A549 (cell line): ENCODE results near the gene CASP10. TPM values are rescaled to one million over a fixed set of nuclear protein-coding genes. Genes with fewer than 3 reads are reported as not detected.

Experiments
- ATAC-seq, 2 experiments: fragments of 200-7000 bp in 1 of 2; fragments of >200 bp in 1 of 2; cut with Nextera tagmentation in 1 of 2; cut with Tn5 transposase in 1 of 2; 3 replicates each; pipeline versions ENCODE4 v1.8.0 to v1.9.1; 2018 to 2020; ENCODE audit warnings: mild to moderate bottlenecking in 1 of 2, moderate library complexity in 1 of 2
- CTCF ChIA-PET: fragments of 300-600 bp; sonication (Branson Sonifier 250); formaldehyde crosslinking; extraction: SDS; loops from one replicate; lab custom pipeline; 2021; ENCODE audit warnings: antibody characterized with exemption, inconsistent platforms; lab: Yijun Ruan, JAX
- POLR2A ChIA-PET: fragments of 350-600 bp; formaldehyde crosslinking; extraction: SDS; loops from one replicate; lab custom pipeline; 2021; ENCODE audit warnings: antibody characterized with exemption, inconsistent platforms; lab: Yijun Ruan, JAX
- DNase-seq, 2 experiments: peaks; one replicate each; pipeline versions ENCODE4 v3.0.0 to v3.0.0-alpha.2; 2011 to 2016; ENCODE audit warnings: low read depth in 1 of 2, low spot score in 1 of 2
- FAIRE-seq: peaks from 2 replicates; lab custom pipeline; 2011; peaks lifted over from hg19 to GRCh38; lab: Jason Lieb, UNC
- H3K27ac ChIP-seq, 2 experiments: fragments of >200 bp; sonication (Bioruptor Twin); formaldehyde crosslinking; 3 replicates each; pipeline ENCODE4 v1.5.1; 2016 to 2017
- H3K4me1 ChIP-seq: fragments of >200 bp; sonication (Bioruptor Twin); formaldehyde crosslinking; 3 replicates; pipeline ENCODE4 v1.6.1; 2016
- H3K4me2 ChIP-seq: fragments of >200 bp; sonication (Bioruptor Twin); formaldehyde crosslinking; 3 replicates; pipeline ENCODE4 v1.6.1; 2016
- H3K4me3 ChIP-seq: fragments of >200 bp; sonication (Bioruptor Twin); formaldehyde crosslinking; 3 replicates; pipeline ENCODE4 v1.5.1; 2016
- H3K9me3 ChIP-seq: fragments of >200 bp; sonication (Bioruptor Twin); formaldehyde crosslinking; 3 replicates; pipeline ENCODE4 v1.6.1; 2016
- BCL3 ChIP-seq: fragments of >200 bp; sonication (Bioruptor Twin); formaldehyde crosslinking; IDR thresholded peaks from 3 replicates; pipeline ENCODE4 v1.6.1; 2016
- CBX2 ChIP-seq: fragments of 200-600 bp; sonication (generic); IDR thresholded peaks from 2 replicates; pipeline ENCODE4 v1.6.1; 2016; ENCODE audit warnings: low read depth, mild to moderate bottlenecking, borderline replicate concordance
- CBX8 ChIP-seq: fragments of 200-600 bp; sonication (generic); IDR thresholded peaks from 2 replicates; pipeline ENCODE4 v1.6.1; 2016
- EHF ChIP-seq: fragments of 250-450 bp; sonication (Bioruptor Pico); IDR thresholded peaks from 2 replicates; pipeline ENCODE4 v1.5.0; 2020; ENCODE audit warnings: mild to moderate bottlenecking
- EHMT2 ChIP-seq: fragments of 200-600 bp; sonication (generic); IDR thresholded peaks from 2 replicates; pipeline ENCODE4 v1.6.1; 2016; ENCODE audit warnings: antibody characterized with exemption, low read depth, mild to moderate bottlenecking, moderate library complexity
- FOSB ChIP-seq: fragments of 250-450 bp; sonication (Bioruptor Pico); IDR thresholded peaks from 2 replicates; pipeline ENCODE4 v1.5.0; 2020; ENCODE audit warnings: mild to moderate bottlenecking, moderate library complexity
- FOSL2 ChIP-seq, 2 experiments: fragments of 450-650 bp in 1 of 2; fragments of >200 bp in 1 of 2; sonication (Bioruptor Twin) in 1 of 2; formaldehyde crosslinking; IDR thresholded peaks; 2 replicates each; pipeline versions ENCODE4 v1.5.0 to v1.6.1; 2016 to 2020; ENCODE audit warnings: mild to moderate bottlenecking in 1 of 2, moderate library complexity in 1 of 2
- HDAC2 ChIP-seq: fragments of 200-600 bp; sonication (generic); IDR thresholded peaks from 2 replicates; pipeline ENCODE4 v1.6.1; 2016
- HOXB13 ChIP-seq: fragments of 250-450 bp; sonication (Bioruptor Pico); IDR thresholded peaks from 2 replicates; pipeline ENCODE4 v1.5.0; 2020; ENCODE audit warnings: low read depth, mild to moderate bottlenecking, moderate library complexity
- JUN ChIP-seq, 2 experiments: fragments of >200 bp; sonication (Bioruptor Twin); formaldehyde crosslinking; IDR thresholded peaks; 2 replicates in 1 of 2; 3 replicates in 1 of 2; pipeline ENCODE4 v1.6.1; 2016 to 2017
- PHF8 ChIP-seq: fragments of 200-600 bp; sonication (generic); IDR thresholded peaks from 2 replicates; pipeline ENCODE4 v1.6.1; 2016; ENCODE audit warnings: low read depth, mild to moderate bottlenecking, antibody characterized with exemption, moderate library complexity, borderline replicate concordance
- POLR2A ChIP-seq: IDR thresholded peaks from 2 replicates; pipeline ENCODE4 v1.6.1; 2012; ENCODE audit warnings: mild to moderate bottlenecking, low read length
- POLR2AphosphoS2 ChIP-seq: conservative IDR thresholded peaks from 2 replicates; pipeline ENCODE4 v1.6.1; 2012; ENCODE audit warnings: low read length, improper control_type of control experiment, inconsistent platforms
- RAD21 ChIP-seq, 2 experiments: fragments of >200 bp in 1 of 2; sonication (Bioruptor Twin) in 1 of 2; formaldehyde crosslinking in 1 of 2; IDR thresholded peaks in 1 of 2; conservative IDR thresholded peaks in 1 of 2; 2 replicates in 1 of 2; 3 replicates in 1 of 2; pipeline ENCODE4 v1.6.1; 2012 to 2018; ENCODE audit warnings: inconsistent platforms in 1 of 2
- RCOR1 ChIP-seq: fragments of 150-350 bp; IDR thresholded peaks from 2 replicates; pipeline ENCODE4 v1.6.1; 2014; ENCODE audit warnings: antibody characterized with exemption, low read length, low read depth
- SMC3 ChIP-seq: fragments of >200 bp; sonication (Bioruptor Twin); formaldehyde crosslinking; IDR thresholded peaks from 3 replicates; pipeline ENCODE4 v1.6.1; 2018; ENCODE audit warnings: inconsistent platforms
- ZSCAN20 ChIP-seq: fragments of 250-450 bp; sonication (Bioruptor Pico); IDR thresholded peaks from 2 replicates; pipeline ENCODE4 v1.8.0; 2022; ENCODE audit warnings: mild to moderate bottlenecking, moderate library complexity
- whole genome bisulfite sequencing: methylation state at CpG from one replicate; pipeline ENCODE4 v1.1.6; 2017; ENCODE audit errors: missing lambda C conversion rate; 5-methylcytosine and 5-hydroxymethylcytosine counted together
- polyA plus RNA-seq, 4 experiments: library from polyadenylated mRNA; depleted of rRNA in 3 of 4; stranded (reverse); fragments of >200 nt; fragmentation: RNase III in 1 of 4; extraction: RNeasy Plus Mini Kit Qiagen cat#74134 plus additional on column Dnase treatment in 1 of 4; gene quantifications; 2 replicates in 3 of 4; 3 replicates in 1 of 4; pipeline ENCODE4 v1.2.3, GENCODE V29; 2011 to 2017
- TF ChIP-seq, protein P1 (sequence below): IDR thresholded peaks from 2 replicates; pipeline ENCODE4 v1.6.1; 2012
- TF ChIP-seq, protein P2 (sequence below): fragments of >200 bp; sonication (Bioruptor Twin); formaldehyde crosslinking; IDR thresholded peaks from 3 replicates; pipeline ENCODE4 v1.5.1; 2016
- TF ChIP-seq, protein P3 (sequence below): fragments of 250-450 bp; sonication (Bioruptor Pico); IDR thresholded peaks from 2 replicates; pipeline ENCODE4 v1.5.0; 2020; ENCODE audit warnings: low read depth, mild to moderate bottlenecking, moderate library complexity

CASP10 gene
- polyA plus RNA-seq, 2 of the 4 experiments (the other 2 are of a cell fraction), result 3.0 to 6.5 TPM

- no peaks in the 10 kb centered on the region for H3K9me3 ChIP-seq
- peak overlapping the region; percentile 62 for H3K4me3 ChIP-seq
- TF ChIP-seq PHF8, result 0 out of 2 replicates have a peak, but pooled peaks have one; percentile 17
- TF ChIP-seq BCL3, result no peak
- 0 out of 5 replicates have a peak, but pooled peaks of 1 of the 2 experiments have one; percentile 10 for TF ChIP-seq JUN (IDR thresholded peaks at IDR 0.05)
- peaks cover 23% of the 10 kb centered on the region for H3K4me1 ChIP-seq
- peak overlapping the region; percentile 75 to 88 for H3K27ac ChIP-seq
- peak; percentile 57 to 60 for ATAC-seq
- no peak for DNase-seq
- FAIRE-seq, result no peak
- H3K4me2 ChIP-seq, result peak overlapping the region; percentile 67
- ChIA-PET POLR2A (interaction anchor here (0.8 to 2.9 kb wide), 4 partner anchors 51 to 333 kb away, joined by 3 to 23 read pairs (median 5); partner anchors contain the start of gene CASP10), CTCF (interaction anchor here (0.6 to 2.8 kb wide), 10 partner anchors 15 to 644 kb away, joined by 3 to 47 read pairs (median 5); partner anchors contain the start of genes HYCC2 and NDUFB3)
- 11% methylated on average over 21 of the region's 21 CpGs for WGBS
These were observed 51.1 kb downstream of the CASP10 start for GRCh38 chr2:201233812-201234662.

- peaks cover 23% of the 10 kb centered on the region for H3K4me1 ChIP-seq
- peak overlapping the region; percentile 75 to 88 for H3K27ac ChIP-seq
- H3K9me3 ChIP-seq, result no peaks in the 10 kb centered on the region
- DNase-seq (no peak), FAIRE-seq (no peak), ATAC-seq (no peak)
- H3K4me3 ChIP-seq, result peak overlapping the region; percentile 62
- 54% methylated on average over 3 of the region's 3 CpGs for WGBS
- peak overlapping the region; percentile 67 for H3K4me2 ChIP-seq
- CTCF ChIA-PET, result interaction anchor here (0.6 to 0.8 kb wide), 4 partner anchors 129 to 645 kb away, joined by 3 to 6 read pairs (median 5); no protein-coding TSS in a partner anchor
- TF ChIP-seq EHMT2, result no peak
- TF ChIP-seq CBX2, result no peak
- TF ChIP-seq, protein P1, sequence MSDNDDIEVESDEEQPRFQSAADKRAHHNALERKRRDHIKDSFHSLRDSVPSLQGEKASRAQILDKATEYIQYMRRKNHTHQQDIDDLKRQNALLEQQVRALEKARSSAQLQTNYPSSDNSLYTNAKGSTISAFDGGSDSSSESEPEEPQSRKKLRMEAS, result no peak
- no peak for TF ChIP-seq RAD21 (conservative IDR thresholded peaks at IDR 0.05 in 1 of 2, IDR thresholded peaks at IDR 0.05 in 1 of 2)
- TF ChIP-seq FOSB (CRISPR knock-in tag), result no peak
- TF ChIP-seq ZSCAN20 (CRISPR knock-in tag), result no peak
- TF ChIP-seq SMC3, result no peak
- no peak for TF ChIP-seq EHF
- no peak for TF ChIP-seq HDAC2
- POLR2A ChIA-PET, result no interaction called here
These were observed 51.8 kb downstream of the CASP10 start for GRCh38 chr2:201234663-201235135.

DNA sequence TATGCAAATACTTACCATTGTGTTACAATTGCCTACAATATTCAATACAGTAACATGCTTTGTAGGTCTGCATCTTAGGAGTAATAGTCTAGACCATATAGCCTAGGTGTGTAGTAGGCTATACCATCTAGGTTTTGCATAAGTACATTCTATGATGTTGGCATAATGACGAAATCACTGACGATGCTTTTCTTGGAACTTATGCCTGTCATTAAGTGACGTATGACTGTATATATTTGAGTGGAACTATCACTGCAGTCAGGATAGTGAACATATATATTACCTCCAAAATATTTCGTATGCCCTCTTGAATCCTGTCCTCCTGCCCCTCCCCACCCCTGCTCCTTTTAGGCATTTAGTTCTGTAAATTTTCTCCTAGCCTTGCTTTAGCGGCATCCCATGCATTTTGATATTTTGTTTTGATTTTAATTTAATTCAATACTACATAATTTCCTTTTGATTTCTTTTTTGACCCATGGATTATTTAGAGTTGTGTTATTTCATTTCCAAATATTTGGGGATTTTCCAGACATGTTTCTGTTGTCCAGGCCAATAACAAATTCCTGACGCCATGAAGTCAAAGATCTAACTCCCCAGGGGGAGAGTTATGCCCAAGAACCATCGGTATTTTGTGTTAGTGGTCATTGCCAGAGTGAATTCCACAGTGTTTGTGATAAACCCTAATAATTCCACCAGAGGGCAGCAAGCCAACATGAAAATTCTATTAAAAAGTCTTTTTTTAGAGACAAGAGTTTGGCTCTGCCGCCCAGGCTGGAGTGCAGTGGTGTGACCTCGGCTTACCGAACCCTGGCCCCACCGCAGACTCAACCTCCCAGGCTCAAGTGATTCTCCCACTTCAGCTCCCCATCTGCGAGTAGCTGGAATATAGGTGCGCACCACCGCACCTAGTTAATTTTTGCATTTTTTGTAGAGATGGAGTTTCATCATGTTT, 53.2 kb downstream of the CASP10 start:
- ATAC-seq, result peak; percentile 14 to 16; a peak in 4 of 6 replicates
- CTCF ChIA-PET, result interaction anchor here (0.6 to 1.3 kb wide), 13 partner anchors 15 to 943 kb away, joined by 3 to 6 read pairs (median 4); partner anchors contain the start of gene CASP8
- peak in 1 of 2 experiments; percentile 67 for DNase-seq
- POLR2A ChIA-PET, result no interaction called here
- TF ChIP-seq RAD21 (conservative IDR thresholded peaks at IDR 0.05 in 1 of 2, IDR thresholded peaks at IDR 0.05 in 1 of 2) (peak; percentile 84 to 89), CBX8 (no peak), POLR2A (no peak), POLR2AphosphoS2 (no peak), HOXB13 (CRISPR knock-in tag) (no peak), FOSL2 (IDR thresholded peaks at IDR 0.05) (no peak), FOSL2 (CRISPR knock-in tag; IDR thresholded peaks at IDR 0.05) (no peak), RCOR1 (no peak), SMC3 (peak; percentile 83)
- TF ChIP-seq, protein P2, sequence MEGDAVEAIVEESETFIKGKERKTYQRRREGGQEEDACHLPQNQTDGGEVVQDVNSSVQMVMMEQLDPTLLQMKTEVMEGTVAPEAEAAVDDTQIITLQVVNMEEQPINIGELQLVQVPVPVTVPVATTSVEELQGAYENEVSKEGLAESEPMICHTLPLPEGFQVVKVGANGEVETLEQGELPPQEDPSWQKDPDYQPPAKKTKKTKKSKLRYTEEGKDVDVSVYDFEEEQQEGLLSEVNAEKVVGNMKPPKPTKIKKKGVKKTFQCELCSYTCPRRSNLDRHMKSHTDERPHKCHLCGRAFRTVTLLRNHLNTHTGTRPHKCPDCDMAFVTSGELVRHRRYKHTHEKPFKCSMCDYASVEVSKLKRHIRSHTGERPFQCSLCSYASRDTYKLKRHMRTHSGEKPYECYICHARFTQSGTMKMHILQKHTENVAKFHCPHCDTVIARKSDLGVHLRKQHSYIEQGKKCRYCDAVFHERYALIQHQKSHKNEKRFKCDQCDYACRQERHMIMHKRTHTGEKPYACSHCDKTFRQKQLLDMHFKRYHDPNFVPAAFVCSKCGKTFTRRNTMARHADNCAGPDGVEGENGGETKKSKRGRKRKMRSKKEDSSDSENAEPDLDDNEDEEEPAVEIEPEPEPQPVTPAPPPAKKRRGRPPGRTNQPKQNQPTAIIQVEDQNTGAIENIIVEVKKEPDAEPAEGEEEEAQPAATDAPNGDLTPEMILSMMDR, result peak; percentile 82
- TF ChIP-seq, protein P3, sequence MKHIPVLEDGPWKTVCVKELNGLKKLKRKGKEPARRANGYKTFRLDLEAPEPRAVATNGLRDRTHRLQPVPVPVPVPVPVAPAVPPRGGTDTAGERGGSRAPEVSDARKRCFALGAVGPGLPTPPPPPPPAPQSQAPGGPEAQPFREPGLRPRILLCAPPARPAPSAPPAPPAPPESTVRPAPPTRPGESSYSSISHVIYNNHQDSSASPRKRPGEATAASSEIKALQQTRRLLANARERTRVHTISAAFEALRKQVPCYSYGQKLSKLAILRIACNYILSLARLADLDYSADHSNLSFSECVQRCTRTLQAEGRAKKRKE (CRISPR knock-in tag), result no peak
- Histone ChIP-seq H3K4me3 (no peak overlapping the region), H3K4me1 (peaks cover 23% of the 10 kb centered on the region), H3K4me2 (peak overlapping the region; percentile 67), H3K9me3 (no peaks in the 10 kb centered on the region), H3K27ac (peak overlapping the region in 1 of 2 experiments; percentile 62; a peak in 3 of 6 replicates)
- WGBS, result 34% methylated on average over 14 of the region's 14 CpGs
- no peak for FAIRE-seq
